ENCODE measurements around the gene SLC25A21.

DNA sequence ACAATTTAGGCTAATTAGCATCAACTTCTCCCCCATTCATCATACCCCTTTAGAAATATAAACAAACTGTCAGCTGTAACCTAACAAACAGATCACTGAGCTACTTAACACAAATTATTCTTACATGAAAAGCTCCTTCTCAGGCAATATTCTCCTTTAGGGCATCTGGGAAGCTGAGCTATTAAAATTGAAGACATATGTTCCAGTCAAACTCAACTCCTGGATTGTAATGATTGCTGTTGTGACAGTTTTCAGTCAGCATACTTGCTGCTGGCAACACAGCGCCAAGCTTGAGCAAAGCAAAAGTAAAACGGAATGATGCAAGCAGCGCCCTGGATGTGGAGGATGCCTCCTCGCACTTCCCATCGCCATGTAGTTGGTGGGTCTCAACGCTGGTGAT is 82.4 kb downstream of the SLC25A21 start:
- no peak for TF ChIP-seq YY1 (IDR thresholded peaks at IDR 0.05; ENCODE audit: low read depth)
- TF ChIP-seq, protein P1, sequence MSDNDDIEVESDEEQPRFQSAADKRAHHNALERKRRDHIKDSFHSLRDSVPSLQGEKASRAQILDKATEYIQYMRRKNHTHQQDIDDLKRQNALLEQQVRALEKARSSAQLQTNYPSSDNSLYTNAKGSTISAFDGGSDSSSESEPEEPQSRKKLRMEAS (IDR thresholded peaks at IDR 0.05): no peak
- no peak for TF ChIP-seq CREB1 (IDR thresholded peaks at IDR 0.05; ENCODE audit: low read depth)
- TF ChIP-seq, protein P2, sequence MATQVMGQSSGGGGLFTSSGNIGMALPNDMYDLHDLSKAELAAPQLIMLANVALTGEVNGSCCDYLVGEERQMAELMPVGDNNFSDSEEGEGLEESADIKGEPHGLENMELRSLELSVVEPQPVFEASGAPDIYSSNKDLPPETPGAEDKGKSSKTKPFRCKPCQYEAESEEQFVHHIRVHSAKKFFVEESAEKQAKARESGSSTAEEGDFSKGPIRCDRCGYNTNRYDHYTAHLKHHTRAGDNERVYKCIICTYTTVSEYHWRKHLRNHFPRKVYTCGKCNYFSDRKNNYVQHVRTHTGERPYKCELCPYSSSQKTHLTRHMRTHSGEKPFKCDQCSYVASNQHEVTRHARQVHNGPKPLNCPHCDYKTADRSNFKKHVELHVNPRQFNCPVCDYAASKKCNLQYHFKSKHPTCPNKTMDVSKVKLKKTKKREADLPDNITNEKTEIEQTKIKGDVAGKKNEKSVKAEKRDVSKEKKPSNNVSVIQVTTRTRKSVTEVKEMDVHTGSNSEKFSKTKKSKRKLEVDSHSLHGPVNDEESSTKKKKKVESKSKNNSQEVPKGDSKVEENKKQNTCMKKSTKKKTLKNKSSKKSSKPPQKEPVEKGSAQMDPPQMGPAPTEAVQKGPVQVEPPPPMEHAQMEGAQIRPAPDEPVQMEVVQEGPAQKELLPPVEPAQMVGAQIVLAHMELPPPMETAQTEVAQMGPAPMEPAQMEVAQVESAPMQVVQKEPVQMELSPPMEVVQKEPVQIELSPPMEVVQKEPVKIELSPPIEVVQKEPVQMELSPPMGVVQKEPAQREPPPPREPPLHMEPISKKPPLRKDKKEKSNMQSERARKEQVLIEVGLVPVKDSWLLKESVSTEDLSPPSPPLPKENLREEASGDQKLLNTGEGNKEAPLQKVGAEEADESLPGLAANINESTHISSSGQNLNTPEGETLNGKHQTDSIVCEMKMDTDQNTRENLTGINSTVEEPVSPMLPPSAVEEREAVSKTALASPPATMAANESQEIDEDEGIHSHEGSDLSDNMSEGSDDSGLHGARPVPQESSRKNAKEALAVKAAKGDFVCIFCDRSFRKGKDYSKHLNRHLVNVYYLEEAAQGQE (IDR thresholded peaks at IDR 0.05; ENCODE audit: low read depth): no peak
- TF ChIP-seq, protein P3, sequence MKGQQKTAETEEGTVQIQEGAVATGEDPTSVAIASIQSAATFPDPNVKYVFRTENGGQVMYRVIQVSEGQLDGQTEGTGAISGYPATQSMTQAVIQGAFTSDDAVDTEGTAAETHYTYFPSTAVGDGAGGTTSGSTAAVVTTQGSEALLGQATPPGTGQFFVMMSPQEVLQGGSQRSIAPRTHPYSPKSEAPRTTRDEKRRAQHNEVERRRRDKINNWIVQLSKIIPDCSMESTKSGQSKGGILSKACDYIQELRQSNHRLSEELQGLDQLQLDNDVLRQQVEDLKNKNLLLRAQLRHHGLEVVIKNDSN (IDR thresholded peaks at IDR 0.05): no peak
- TF ChIP-seq TCF12 (IDR thresholded peaks at IDR 0.05; ENCODE audit: low read depth): no peak
- no peak for TF ChIP-seq EGR1 (IDR thresholded peaks at IDR 0.05)
